SKM-1 treated with dmso at 0.1 percent for 144 hours (cell line): ENCODE measurements around the gene SLC26A1.
"Not testable (repeated sequence)": the region's sequence is repeated elsewhere in the genome, so short reads cannot be mapped to it uniquely, and the experiment has no call there.

Source experiments
- DNase-seq: peaks from one replicate; lab custom pipeline; 2025; ENCODE audit not compliant: unreplicated experiment; lab: John Stamatoyannopoulos, UW

SLC26A1 gene

GRCh38 chr4:955931-956381 lies 37.2 kb downstream of the SLC26A1 start:
- no peak for DNase-seq

GRCh38 chr4:955161-955921 lies 37.9 kb downstream of the SLC26A1 start:
- no peak for DNase-seq

GRCh38 chr4:954211-955020 lies 38.8 kb downstream of the SLC26A1 start:
- no peak for DNase-seq

- DNase-seq = no peak
Observed at GRCh38 chr4:953574-953915, 39.7 kb downstream of the SLC26A1 start.

GRCh38 chr4:952881-953573 lies 40.2 kb downstream of the SLC26A1 start:
- DNase-seq = no peak

- no peak for DNase-seq
Observed at GRCh38 chr4:951594-952468, 41.4 kb downstream of the SLC26A1 start.

- no peak for DNase-seq
Observed at GRCh38 chr4:951186-951585, 42.0 kb downstream of the SLC26A1 start.

- DNase-seq = no peak
Observed at GRCh38 chr4:950136-951020, 42.8 kb downstream of the SLC26A1 start.

GRCh38 chr4:949656-950055 lies 43.5 kb downstream of the SLC26A1 start:
- no peak for DNase-seq

- DNase-seq = no peak
Observed at GRCh38 chr4:948936-949300, 44.3 kb downstream of the SLC26A1 start.

- no peak for DNase-seq
Observed at GRCh38 chr4:948101-948935, 44.9 kb downstream of the SLC26A1 start.

- DNase-seq = no peak
Observed at GRCh38 chr4:947491-947971, 45.7 kb downstream of the SLC26A1 start.

- no peak for DNase-seq
Observed at GRCh38 chr4:946517-947471, 46.4 kb downstream of the SLC26A1 start.

- no peak for DNase-seq
Observed at GRCh38 chr4:946103-946450, 47.1 kb downstream of the SLC26A1 start.

GRCh38 chr4:945274-946102 lies 47.7 kb downstream of the SLC26A1 start:
- no peak for DNase-seq

- not testable (repeated sequence) for DNase-seq
Observed at GRCh38 chr4:939508-939907, 53.7 kb downstream of the SLC26A1 start.
